ENCODE data around the gene SYNGR3.
A peak's percentile ranks its signal among the peaks of the same experiment; 100 is the strongest.
"Not testable (repeated sequence)": the region's sequence is repeated elsewhere in the genome, so short reads cannot be mapped to it uniquely, and the experiment has no call there.

Gene SYNGR3, protein sequence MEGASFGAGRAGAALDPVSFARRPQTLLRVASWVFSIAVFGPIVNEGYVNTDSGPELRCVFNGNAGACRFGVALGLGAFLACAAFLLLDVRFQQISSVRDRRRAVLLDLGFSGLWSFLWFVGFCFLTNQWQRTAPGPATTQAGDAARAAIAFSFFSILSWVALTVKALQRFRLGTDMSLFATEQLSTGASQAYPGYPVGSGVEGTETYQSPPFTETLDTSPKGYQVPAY

GRCh38 chr16:1989209-1990100 lies at the start of gene SYNGR3:
TSS of gene SYNGR3 (plus strand) at chr16:1989970. CDS start at chr16:1990103, 133 bp downstream.
- DNase-seq (ENCODE audit: low read depth in 2 of 2): no peak

DNA sequence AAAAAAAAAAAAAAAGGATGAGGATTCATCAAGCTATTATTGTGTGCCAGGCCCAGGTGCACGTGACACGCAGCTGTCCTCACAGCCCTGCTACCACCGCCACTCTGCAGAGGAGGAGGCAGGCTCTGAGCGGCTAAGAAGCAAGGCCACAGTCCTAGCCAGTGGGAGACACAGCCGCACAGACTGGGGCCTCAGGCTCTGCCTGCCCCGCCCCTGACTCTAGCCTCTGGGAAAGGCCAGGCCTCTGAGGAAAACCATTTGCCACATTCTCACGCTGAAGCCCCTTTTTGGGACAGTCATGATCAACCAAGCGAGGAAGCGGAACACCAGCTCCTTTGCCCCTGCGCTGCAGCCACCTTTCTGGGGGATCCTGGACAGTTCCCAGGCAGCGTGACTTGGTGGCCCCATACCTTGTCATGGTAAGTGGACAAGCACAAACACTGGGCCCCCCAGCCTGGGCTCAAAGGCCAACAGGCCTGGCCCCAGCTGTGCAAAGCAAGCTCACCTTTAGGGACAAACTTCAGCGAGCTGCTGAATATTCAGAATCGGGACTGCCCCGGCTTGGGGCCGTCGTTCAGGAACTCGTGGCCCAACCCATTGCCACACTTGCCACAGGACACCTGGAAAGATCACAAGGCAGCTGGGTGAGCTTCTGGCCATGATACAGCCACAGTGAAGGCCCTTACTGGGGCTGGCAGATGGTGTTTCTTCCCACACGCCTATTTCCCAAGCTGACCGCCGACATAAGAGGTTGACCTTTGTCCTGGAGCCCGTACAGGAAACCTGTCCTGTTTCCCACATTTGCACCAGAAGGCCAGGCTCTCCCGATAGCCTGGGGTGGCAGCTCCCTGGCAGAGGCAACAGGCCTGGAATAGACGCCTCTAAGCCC lies 49.3 kb upstream of the SYNGR3 start:
- DNase-seq (ENCODE audit: low read depth in 2 of 2): no peak

GRCh38 chr16:1941162-1942046 lies 48.4 kb upstream of the SYNGR3 start:
- no peak for DNase-seq (ENCODE audit: low read depth in 2 of 2)

DNA sequence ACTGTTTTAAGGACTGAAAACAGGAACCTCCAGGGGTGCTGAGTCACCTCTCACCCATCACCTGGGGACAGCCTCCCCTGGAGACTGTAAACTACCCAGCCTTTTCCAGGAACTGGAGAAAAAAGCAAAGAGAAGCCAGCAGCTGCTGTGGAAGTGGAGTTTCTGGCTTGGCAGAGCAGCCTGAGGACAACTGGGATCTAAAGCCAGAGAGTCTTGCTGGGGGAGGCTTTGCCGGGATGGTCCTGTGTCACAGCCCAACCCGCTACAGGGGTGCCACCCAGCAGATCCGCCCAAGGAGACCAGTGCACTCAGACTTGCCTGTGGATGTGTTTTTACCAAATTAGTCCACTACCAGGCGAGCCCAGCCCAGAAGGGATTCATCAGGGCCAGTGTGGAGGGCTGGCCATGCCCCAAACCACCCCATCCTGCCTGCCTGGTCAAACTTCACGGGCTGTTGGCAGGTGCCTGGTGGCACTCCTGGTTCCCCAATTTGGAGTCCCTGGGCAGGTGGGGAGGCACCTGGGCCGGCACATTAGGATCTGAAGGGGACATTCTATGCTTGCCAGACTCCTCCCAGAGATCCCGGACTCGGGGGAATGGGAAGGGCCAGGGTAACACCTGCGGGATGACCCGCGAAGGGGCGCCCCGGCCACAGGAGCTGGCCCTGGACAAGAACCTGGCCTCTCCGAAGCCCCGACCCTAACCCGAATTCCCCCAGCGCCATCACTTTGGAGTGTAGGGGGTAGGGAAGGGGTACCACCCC lies 47.5 kb upstream of the SYNGR3 start:
- DNase-seq (ENCODE audit: low read depth in 2 of 2): no peak

- peak; percentile 90 to 93 for DNase-seq (ENCODE audit: low read depth in 2 of 2)
Measured at GRCh38 chr16:1942810-1943726, 46.7 kb upstream of the SYNGR3 start, which contains the start of gene MSRB1. TSS of gene MSRB1 (minus strand) at chr16:1943199. CDS start at chr16:1943156, 43 bp downstream.

GRCh38 chr16:1944612-1945199 lies 45.1 kb upstream of the SYNGR3 start:
- DNase-seq (ENCODE audit: low read depth in 2 of 2): no peak

- DNase-seq (ENCODE audit: low read depth in 2 of 2): no peak
Measured at GRCh38 chr16:1945559-1946391, 44.0 kb upstream of the SYNGR3 start.

GRCh38 chr16:1946495-1947368 lies 43.0 kb upstream of the SYNGR3 start:
- DNase-seq (ENCODE audit: low read depth in 2 of 2): no peak

DNA sequence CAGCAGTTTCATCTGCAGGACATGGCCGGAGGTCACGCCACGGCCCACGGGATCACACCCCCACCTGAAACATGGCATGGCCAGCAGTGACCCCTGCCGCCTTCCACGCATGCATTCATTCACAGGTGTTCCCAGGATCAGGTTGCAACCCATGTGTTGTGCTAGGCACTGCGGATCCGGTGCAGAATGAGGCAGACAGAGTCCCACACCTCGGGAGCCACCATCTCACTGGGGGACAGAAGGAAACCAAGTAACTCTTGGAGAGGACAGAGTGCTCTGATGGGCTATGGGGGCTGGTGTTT lies 42.5 kb upstream of the SYNGR3 start:
- no peak for DNase-seq (ENCODE audit: low read depth in 2 of 2)

GRCh38 chr16:1949507-1949906 lies 40.3 kb upstream of the SYNGR3 start:
- DNase-seq (ENCODE audit: low read depth in 2 of 2): no peak

DNA sequence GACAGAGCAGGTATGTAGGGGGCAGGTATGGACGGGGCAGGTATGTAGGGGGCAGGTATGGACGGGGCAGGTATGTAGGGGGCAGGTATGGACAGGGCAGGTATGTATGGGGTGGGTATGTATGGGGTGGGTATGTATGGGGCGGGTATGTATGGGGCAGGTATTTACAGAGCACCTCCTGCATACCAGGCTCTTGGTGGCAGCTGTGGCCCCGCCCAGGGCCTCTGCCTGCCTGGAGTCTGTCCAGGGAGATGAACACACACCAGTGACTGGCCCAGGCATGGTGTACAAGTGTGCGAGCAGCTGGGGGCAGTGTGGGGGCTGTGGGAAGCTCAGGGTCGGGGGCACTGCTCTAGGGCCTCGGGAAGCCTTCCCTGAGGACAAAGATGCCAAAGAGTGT lies 39.7 kb upstream of the SYNGR3 start:
- no peak for DNase-seq (ENCODE audit: low read depth in 2 of 2)

- no peak for DNase-seq (ENCODE audit: low read depth in 2 of 2)
Measured at GRCh38 chr16:1950559-1950958, 39.2 kb upstream of the SYNGR3 start.

- DNase-seq (ENCODE audit: low read depth in 2 of 2): no peak
Measured at GRCh38 chr16:1953734-1954133, 36.0 kb upstream of the SYNGR3 start.

DNA sequence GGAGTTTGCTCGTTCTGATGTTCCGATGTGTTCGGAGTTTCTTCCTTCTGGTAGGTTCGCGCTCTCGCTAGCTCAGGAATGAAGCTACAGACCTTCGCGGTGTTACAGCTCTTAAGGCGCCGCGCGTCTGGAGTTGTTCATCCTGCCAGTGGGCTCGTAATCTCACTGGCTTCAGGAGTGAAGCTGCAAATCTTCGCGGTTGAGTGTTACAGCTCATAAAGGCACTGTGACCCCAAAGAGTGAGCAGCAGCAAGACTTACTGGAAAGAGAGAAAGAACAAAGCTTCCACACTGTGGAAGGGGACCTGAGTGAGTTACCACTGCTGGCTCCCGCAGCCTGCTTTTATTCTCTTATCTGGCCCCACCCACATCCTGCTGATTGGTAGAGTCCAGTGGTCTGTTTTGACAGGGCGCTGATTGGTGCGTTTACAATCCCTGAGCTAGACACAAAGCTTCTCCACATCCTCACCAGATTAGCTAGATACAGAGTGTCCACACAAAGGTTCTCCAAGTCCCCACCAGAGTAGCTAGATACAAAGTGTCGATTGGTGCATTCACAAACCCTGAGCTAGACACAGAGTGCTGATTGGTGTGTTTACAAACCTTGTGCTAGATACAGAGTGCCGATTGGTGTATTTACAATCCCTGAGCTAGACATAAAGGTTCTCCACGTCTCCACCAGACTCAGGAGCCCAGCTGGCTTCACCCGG lies 32.2 kb upstream of the SYNGR3 start:
- not testable (repeated sequence) for DNase-seq (ENCODE audit: low read depth in 2 of 2)

GRCh38 chr16:1958143-1958491 lies 31.7 kb upstream of the SYNGR3 start:
- not testable (repeated sequence) for DNase-seq (ENCODE audit: low read depth in 2 of 2)

DNA sequence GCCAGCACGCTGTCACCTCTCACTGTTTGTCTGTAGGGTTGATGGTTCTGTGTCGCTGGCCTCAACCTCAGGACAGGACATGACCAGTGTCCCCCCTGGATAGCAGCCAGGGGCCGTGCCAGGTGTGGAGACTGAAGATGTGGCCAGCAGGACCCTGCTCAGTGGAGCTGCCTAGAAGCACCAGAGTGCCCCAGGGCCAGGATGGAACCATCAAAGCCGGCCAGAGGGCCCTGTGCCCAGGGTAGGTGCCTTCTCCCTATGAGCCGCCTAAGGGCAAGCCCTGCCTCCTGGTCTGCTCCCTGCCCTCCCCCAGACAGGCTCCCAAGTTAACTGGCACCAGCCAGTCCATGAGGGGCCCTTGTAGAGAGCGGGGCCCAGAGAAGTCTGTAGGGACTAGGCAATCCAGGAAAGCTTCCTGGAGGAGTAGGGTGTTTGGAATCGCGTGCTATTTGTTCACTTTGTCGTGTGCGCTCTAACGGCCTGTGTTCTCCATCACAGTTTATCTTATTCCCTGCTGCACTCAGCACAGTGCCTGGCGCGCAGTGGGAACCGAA lies 31.0 kb upstream of the SYNGR3 start:
- no peak for DNase-seq (ENCODE audit: low read depth in 2 of 2)
